Activated naive CD8-positive, alpha-beta T cell treated with anti-CD3 and anti-CD28 coated beads, Interleukin-2, amount 50 U/mL, for 16 hours (primary cell): ENCODE measurements around the gene CDH3.
A peak's percentile ranks its signal among the peaks of the same experiment; 100 is the strongest.
"Not testable (repeated sequence)": the region's sequence is repeated elsewhere in the genome, so short reads cannot be mapped to it uniquely, and the experiment has no call there.

Source experiments
- DNase-seq: peaks from one replicate; pipeline ENCODE4 v3.0.0-alpha.2; 2020; ENCODE audit warnings: low read depth, low spot score

The CDH3 gene

GRCh38 chr16:68704232-68704867, 59.2 kb downstream of the CDH3 start:
- peak; percentile 8 for DNase-seq

GRCh38 chr16:68707340-68708152, 62.4 kb downstream of the CDH3 start:
- no peak for DNase-seq

GRCh38 chr16:68710211-68710610, 65.1 kb downstream of the CDH3 start:
- DNase-seq: no peak

GRCh38 chr16:68711421-68712139, 66.5 kb downstream of the CDH3 start:
- no peak for DNase-seq

- no peak for DNase-seq
Observed at GRCh38 chr16:68713361-68713760, 68.3 kb downstream of the CDH3 start.

- DNase-seq: no peak
Observed at GRCh38 chr16:68715471-68715870, 70.4 kb downstream of the CDH3 start.

GRCh38 chr16:68716516-68716915, 71.4 kb downstream of the CDH3 start:
- DNase-seq: not testable (repeated sequence)

GRCh38 chr16:68717684-68718083, 72.6 kb downstream of the CDH3 start:
- DNase-seq: no peak

- no peak for DNase-seq
Observed at GRCh38 chr16:68718590-68718989, 73.5 kb downstream of the CDH3 start.

- DNase-seq: no peak
Observed at GRCh38 chr16:68719993-68720489, 74.9 kb downstream of the CDH3 start.

- no peak for DNase-seq
Observed at GRCh38 chr16:68722119-68723024, 77.3 kb downstream of the CDH3 start.

- DNase-seq: no peak
Observed at GRCh38 chr16:68724797-68725196, 79.7 kb downstream of the CDH3 start.

- DNase-seq: no peak
Observed at GRCh38 chr16:68728523-68728922, 83.4 kb downstream of the CDH3 start.

GRCh38 chr16:68731637-68732036, 86.5 kb downstream of the CDH3 start:
- no peak for DNase-seq

- no peak for DNase-seq
Observed at GRCh38 chr16:68732042-68732680, 87.1 kb downstream of the CDH3 start.

GRCh38 chr16:68732741-68733399, 87.8 kb downstream of the CDH3 start:
- DNase-seq: no peak

GRCh38 chr16:68733570-68733969, 88.5 kb downstream of the CDH3 start:
- DNase-seq: no peak

GRCh38 chr16:68734782-68735181, 89.7 kb downstream of the CDH3 start:
- no peak for DNase-seq

GRCh38 chr16:68736561-68736960, 91.5 kb downstream of the CDH3 start:
- DNase-seq: no peak

GRCh38 chr16:68737046-68737729, 92.1 kb downstream of the CDH3 start, which contains the start of gene CDH1:
Gene CDH1 (plus strand): TSS chr16:68737292. CDS start chr16:68737416, 124 bp downstream.
- no peak for DNase-seq
